RWPE1 (cell line): ENCODE results near the gene PELI3.
A peak's percentile ranks its signal among the peaks of the same experiment; 100 is the strongest.
"Not testable (repeated sequence)": the region's sequence is repeated elsewhere in the genome, so short reads cannot be mapped to it uniquely, and the experiment has no call there.

Source experiments
- CTCF ChIA-PET: fragments of 350-600 bp; sonication (Branson Sonifier 250); formaldehyde crosslinking; extraction: SDS; loops from one replicate; lab custom pipeline; 2021; lab: Yijun Ruan, JAX
- POLR2A ChIA-PET: fragments of 400-600 bp; formaldehyde crosslinking; extraction: SDS; loops from one replicate; lab custom pipeline; 2020; ENCODE audit warnings: antibody characterized with exemption; ENCODE audit not compliant: low non-redundant PET; lab: Yijun Ruan, JAX
- DNase-seq: peaks from one replicate; pipeline ENCODE4 v3.0.0; 2012; ENCODE audit warnings: low spot score
- H3K27ac ChIP-seq: fragments of 450-650 bp; 2 replicates; pipeline ENCODE4 v1.5.1; 2017
- TF ChIP-seq, protein P1 (sequence below): fragments of 450-650 bp; conservative IDR thresholded peaks from 2 replicates; pipeline ENCODE4 v1.5.1; 2017; ENCODE audit warnings: low read depth, mild to moderate bottlenecking

PELI3 gene

DNA sequence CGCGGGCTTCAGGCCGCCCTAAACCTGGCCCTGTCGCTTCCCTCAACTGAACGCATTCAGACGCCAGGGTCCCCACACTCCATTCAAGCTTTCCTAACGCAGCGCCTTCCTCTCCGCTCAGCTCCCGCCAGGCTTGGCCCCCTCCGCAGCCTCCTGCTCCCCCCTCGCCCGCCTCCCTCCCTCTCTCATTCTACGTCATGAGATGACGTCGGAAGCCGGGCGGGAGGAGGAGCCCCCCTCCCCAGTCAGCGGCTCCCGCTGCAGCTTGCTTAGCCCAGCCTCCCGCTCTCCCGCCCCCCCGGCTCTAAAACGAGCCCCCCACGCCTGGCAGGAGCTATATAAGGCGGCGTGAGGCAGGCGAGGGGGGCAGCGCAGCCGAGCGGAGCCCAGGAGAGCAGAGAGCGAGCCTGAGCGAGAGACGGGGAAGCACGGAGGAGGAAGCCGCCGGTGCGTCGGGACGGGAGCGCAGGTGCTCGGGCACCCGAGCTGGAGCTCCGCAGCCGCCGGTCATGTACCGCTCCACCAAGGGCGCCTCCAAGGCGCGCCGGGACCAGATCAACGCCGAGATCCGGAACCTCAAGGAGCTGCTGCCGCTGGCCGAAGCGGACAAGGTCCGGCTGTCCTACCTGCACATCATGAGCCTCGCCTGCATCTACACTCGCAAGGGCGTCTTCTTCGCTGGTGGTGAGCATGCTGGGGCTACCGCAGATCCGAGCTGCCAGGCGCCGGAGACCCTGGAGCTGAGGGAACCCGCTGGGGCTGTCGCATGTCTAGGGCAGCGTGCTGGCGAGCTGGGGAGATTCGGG, 45.8 kb upstream of the PELI3 start, which contains the start of gene NPAS4:
Gene NPAS4, plus strand, starts transcription at position 365 of the 806 bp plus-strand sequence. Its CDS starts 145 bp downstream, at position 510.
- DNase-seq: no peak
- TF ChIP-seq, protein P1, sequence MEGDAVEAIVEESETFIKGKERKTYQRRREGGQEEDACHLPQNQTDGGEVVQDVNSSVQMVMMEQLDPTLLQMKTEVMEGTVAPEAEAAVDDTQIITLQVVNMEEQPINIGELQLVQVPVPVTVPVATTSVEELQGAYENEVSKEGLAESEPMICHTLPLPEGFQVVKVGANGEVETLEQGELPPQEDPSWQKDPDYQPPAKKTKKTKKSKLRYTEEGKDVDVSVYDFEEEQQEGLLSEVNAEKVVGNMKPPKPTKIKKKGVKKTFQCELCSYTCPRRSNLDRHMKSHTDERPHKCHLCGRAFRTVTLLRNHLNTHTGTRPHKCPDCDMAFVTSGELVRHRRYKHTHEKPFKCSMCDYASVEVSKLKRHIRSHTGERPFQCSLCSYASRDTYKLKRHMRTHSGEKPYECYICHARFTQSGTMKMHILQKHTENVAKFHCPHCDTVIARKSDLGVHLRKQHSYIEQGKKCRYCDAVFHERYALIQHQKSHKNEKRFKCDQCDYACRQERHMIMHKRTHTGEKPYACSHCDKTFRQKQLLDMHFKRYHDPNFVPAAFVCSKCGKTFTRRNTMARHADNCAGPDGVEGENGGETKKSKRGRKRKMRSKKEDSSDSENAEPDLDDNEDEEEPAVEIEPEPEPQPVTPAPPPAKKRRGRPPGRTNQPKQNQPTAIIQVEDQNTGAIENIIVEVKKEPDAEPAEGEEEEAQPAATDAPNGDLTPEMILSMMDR: no peak
- no peak within 1 kb of the TSS for H3K27ac ChIP-seq
- POLR2A ChIA-PET: interaction anchor here (0.5 to 0.6 kb wide), 2 partner anchors 111 to 257 kb away, joined by 3 to 4 read pairs; partner anchors contain the start of gene RBM4B
- CTCF ChIA-PET: interaction anchor here (0.5 to 1.1 kb wide), 6 partner anchors 9 to 216 kb away, joined by 3 to 4 read pairs (median 3); no protein-coding TSS in a partner anchor

- POLR2A ChIA-PET: interaction anchor here (0.5 to 0.6 kb wide), 2 partner anchors 111 to 256 kb away, joined by 3 to 4 read pairs; partner anchors contain the start of gene RBM4B
- TF ChIP-seq, protein P1: no peak
- CTCF ChIA-PET: interaction anchor here (0.5 to 1.1 kb wide), 8 partner anchors 8 to 602 kb away, joined by 3 to 6 read pairs (median 3); no protein-coding TSS in a partner anchor
- DNase-seq: peak; percentile 83
- no peak overlapping the region for H3K27ac ChIP-seq
Observed at GRCh38 chr11:66421492-66422205, 45.1 kb upstream of the PELI3 start.

- TF ChIP-seq, protein P1: no peak
- H3K27ac ChIP-seq: no peak overlapping the region
- POLR2A ChIA-PET: no interaction called here
- CTCF ChIA-PET: no interaction called here
- DNase-seq: no peak
Observed at GRCh38 chr11:66426314-66426713, 40.4 kb upstream of the PELI3 start.

DNA sequence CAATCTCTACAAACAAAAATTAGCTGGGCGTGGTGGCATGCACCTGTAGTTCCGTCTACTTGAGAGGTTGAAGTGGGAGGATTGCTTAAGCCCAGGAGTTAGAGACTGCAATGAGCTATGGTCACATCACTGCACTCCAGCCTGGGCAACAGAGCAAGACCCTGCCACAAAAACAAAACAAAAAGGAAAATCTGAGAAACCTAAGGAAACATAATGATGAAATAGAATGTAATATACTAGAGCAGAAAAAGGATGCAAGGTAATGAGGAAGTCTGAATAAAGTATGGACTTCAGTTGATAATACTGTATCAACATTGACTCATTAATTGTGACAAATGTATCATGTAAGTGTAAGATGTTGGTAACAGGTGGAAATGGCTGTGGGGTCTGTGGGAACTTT, 37.8 kb upstream of the PELI3 start:
- POLR2A ChIA-PET: no interaction called here
- CTCF ChIA-PET: interaction anchor here (0.7 to 0.9 kb wide), 4 partner anchors 11 to 256 kb away, joined by 3 to 6 read pairs (median 4); no protein-coding TSS in a partner anchor
- TF ChIP-seq, protein P1: no peak
- no peak for DNase-seq
- H3K27ac ChIP-seq: no peak overlapping the region

DNA sequence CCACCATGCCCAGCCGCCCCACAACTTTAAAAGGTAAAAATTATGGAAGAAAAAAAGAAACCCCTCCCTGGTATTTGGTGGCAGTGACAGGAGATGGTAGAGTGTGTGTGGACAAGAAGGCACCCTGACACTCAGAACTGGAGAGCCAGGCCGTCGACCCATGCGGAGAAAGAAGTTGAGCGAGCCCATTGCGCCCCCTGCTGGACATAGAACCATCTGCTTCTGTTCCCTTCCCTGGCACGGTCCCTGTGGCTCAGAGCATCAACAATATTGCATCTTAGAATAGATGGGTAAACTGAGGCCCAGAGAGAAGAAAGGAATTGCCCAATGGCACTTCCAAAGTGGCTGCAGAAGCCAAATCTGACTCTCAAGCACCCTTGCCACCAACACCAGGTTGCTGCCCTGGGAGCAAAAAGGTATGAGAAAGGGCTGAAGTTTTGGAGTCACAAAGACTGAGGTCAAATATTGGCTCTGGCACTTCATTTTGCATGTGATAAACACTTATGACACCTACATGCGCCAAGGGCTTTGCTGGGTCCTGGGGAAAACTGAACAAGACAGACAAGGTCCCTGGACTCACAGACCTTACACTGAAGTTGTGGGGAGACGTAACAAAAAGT, 36.6 kb upstream of the PELI3 start:
- TF ChIP-seq, protein P1: peak; percentile 83
- ChIA-PET CTCF (interaction anchor here (0.6 to 0.8 kb wide), 7 partner anchors 9 to 591 kb away, joined by 3 to 6 read pairs (median 3); partner anchors contain the start of gene CCS), POLR2A (no interaction called here)
- no peak overlapping the region for H3K27ac ChIP-seq
- DNase-seq: peak; percentile 34

GRCh38 chr11:66431287-66431686, 35.4 kb upstream of the PELI3 start:
- H3K27ac ChIP-seq, DNase-seq, POLR2A ChIA-PET: not testable (repeated sequence)
- CTCF ChIA-PET: interaction anchor here (0.9 kb wide), 1 partner anchor 22 kb away, joined by 7 read pairs; no protein-coding TSS in a partner anchor

DNA sequence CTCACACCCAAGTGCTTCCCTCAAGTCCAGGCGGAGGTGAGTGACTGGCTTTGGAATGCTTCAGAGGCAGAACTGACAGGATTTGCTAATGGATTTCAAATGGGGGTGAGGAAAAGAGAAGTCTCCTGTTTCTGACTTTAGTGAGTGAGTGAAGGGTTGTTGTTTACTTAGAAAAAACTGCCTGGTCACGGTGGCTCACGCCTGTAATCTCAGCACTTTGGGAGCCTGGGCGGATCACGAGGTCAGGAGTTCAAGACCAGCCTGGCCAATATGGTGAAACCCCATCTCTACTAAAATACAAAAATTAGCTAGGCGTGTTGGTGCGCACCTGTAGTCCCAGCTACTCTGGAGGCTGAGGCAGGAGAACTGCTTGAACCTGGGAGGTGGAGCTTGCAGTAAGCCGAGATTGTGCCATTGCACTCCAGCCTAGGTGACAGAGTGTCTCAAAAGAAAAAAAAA, 34.8 kb upstream of the PELI3 start:
- CTCF ChIA-PET, POLR2A ChIA-PET, H3K27ac ChIP-seq: not testable (repeated sequence)
- DNase-seq: peak; percentile 23
